GM08714 (cell line): ENCODE measurements around the gene MIF4GD.

Experiments used
- H3K4me3 ChIP-seq: fragments of 200-500 bp; sonication (Bioruptor generic); 2 replicates; pipeline ENCODE4 v1.5.1; 2014; ENCODE audit warnings: mild to moderate bottlenecking, low read length, inconsistent platforms
- ZNF274 ChIP-seq: IDR thresholded peaks from 2 replicates; pipeline ENCODE4 v1.6.1; 2012; ENCODE audit warnings: mild to moderate bottlenecking, low read depth, low read length

MIF4GD gene

GRCh38 chr17:75270966-75271232 is at the start of gene MIF4GD:
MIF4GD (minus strand) TSS chr17:75271231; CDS start chr17:75270195, 1,036 bp downstream.
- peak within 1 kb of the TSS; percentile 70 for H3K4me3 ChIP-seq
- TF ChIP-seq ZNF274 = no peak

- no peak for TF ChIP-seq ZNF274
- peak overlapping the region; percentile 5; the same call in 1 of the 2 replicates for H3K4me3 ChIP-seq
Observed at GRCh38 chr17:75319904-75320691, 49.1 kb upstream of the MIF4GD start.

- H3K4me3 ChIP-seq = no peak overlapping the region
- no peak for TF ChIP-seq ZNF274
Observed at GRCh38 chr17:75318615-75319222, 47.7 kb upstream of the MIF4GD start.

GRCh38 chr17:75318211-75318610 is 47.2 kb upstream of the MIF4GD start:
- TF ChIP-seq ZNF274 = no peak
- H3K4me3 ChIP-seq = no peak overlapping the region

GRCh38 chr17:75317671-75318070 is 46.6 kb upstream of the MIF4GD start:
- no peak for TF ChIP-seq ZNF274

GRCh38 chr17:75316253-75316652 is 45.2 kb upstream of the MIF4GD start:
- no peak for TF ChIP-seq ZNF274
- no peak overlapping the region for H3K4me3 ChIP-seq

More at GRCh38 chr17:75317671-75318070, 46.6 kb upstream of the MIF4GD start:
- H3K4me3 ChIP-seq = no peak overlapping the region

GRCh38 chr17:75315541-75316243 is 44.7 kb upstream of the MIF4GD start:
- H3K4me3 ChIP-seq = no peak overlapping the region
- no peak for TF ChIP-seq ZNF274

GRCh38 chr17:75313941-75314551 is 43.0 kb upstream of the MIF4GD start:
- no peak for TF ChIP-seq ZNF274
- H3K4me3 ChIP-seq = no peak overlapping the region

- no peak overlapping the region for H3K4me3 ChIP-seq
- no peak for TF ChIP-seq ZNF274
Observed at GRCh38 chr17:75308732-75309629, 38.0 kb upstream of the MIF4GD start.

- no peak for TF ChIP-seq ZNF274
- no peak overlapping the region for H3K4me3 ChIP-seq
Observed at GRCh38 chr17:75307957-75308731, 37.1 kb upstream of the MIF4GD start.

GRCh38 chr17:75301502-75302206 is 30.6 kb upstream of the MIF4GD start:
- no peak overlapping the region for H3K4me3 ChIP-seq
- TF ChIP-seq ZNF274 = no peak

- TF ChIP-seq ZNF274 = no peak
Observed at GRCh38 chr17:75301049-75301448, 30.0 kb upstream of the MIF4GD start.

More at GRCh38 chr17:75301049-75301448, 30.0 kb upstream of the MIF4GD start:
- no peak overlapping the region for H3K4me3 ChIP-seq
